Suprapubic skin (tissue), 4 donors: ENCODE data around the gene PRX.

ENCODE experiments used
- CTCF ChIP-seq, 2 donors: fragments of 200-600 bp in 1 of 2; fragments of 450-650 bp in 1 of 2; sonication (generic) in 1 of 2; IDR thresholded peaks; one replicate each; pipeline ENCODE4 v1.5.1; 2016 to 2019; ENCODE audit warnings: antibody characterized with exemption in 2 of 2, mild to moderate bottlenecking in 1 of 2, moderate library complexity in 1 of 2
- EP300 ChIP-seq: sonication (generic); formaldehyde crosslinking; IDR thresholded peaks from one replicate; pipeline ENCODE4 v1.6.1; 2017; ENCODE audit warnings: antibody characterized with exemption
- POLR2A ChIP-seq, 2 donors: fragments of 450-650 bp; IDR thresholded peaks; one replicate each; pipeline ENCODE4 v1.6.1; 2017; ENCODE audit warnings: antibody characterized with exemption in 2 of 2, mild to moderate bottlenecking in 2 of 2, moderate library complexity in 2 of 2
- POLR2AphosphoS5 ChIP-seq, 3 donors: sonication (generic); formaldehyde crosslinking; IDR thresholded peaks; one replicate each; pipeline ENCODE4 v1.6.1; 2017; ENCODE audit warnings: antibody characterized with exemption in 3 of 3

DNA sequence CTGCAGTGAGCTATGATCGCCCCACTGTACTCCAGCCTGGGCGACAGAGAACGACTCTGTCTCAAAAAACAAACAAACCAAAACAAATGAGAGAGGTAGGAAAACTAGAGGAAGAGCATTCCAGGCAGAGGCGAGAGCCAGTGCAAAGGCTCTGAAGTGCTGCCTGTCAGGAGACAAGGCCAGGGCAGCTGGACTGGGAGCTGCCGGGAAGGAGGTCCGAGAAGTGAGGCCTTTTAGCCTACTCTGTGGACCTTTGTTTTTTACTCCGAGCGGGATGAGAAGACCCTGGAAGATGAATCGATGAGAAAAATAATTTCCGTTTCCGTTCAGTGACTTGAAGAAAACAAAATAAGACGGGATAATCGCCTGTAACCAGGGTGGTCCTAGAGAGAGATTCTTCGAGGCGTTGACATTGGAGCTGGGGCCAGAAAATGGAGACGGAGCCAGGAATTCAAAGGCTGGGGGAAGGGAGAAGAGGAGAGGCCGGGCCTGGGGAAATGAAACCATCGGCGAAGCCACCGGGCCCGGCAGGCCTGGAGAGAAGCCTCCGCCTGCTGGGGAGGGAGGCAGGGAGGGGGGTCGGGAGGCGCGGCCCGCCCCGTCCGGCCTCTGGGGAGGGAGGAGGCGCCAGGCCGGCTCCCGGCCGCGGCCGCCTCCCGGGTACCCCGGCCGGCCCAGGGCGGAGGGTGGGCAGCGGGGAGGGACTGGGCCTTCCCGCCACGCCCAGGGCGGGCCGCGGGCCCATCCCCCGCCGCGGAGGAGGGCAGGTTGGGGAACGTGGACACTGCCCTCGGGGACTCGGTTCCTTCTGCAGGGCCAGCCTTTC, 20.4 kb upstream of the PRX start:
- TF ChIP-seq EP300 (no peak), CTCF (IDR thresholded peaks at IDR 0.05) (no peak), POLR2A (IDR thresholded peaks at IDR 0.05) (peak in 1 of 2 donors; percentile 15), POLR2AphosphoS5 (IDR thresholded peaks at IDR 0.05) (peak in 1 of 3 donors; percentile 30)
